Activated CD8-positive, alpha-beta memory T cell treated with anti-CD3 and anti-CD28 coated beads, Interleukin-2, amount 50 U/mL, for 1 hour (primary cell): Measurements from ENCODE around the gene CEP89.
A peak's percentile ranks its signal among the peaks of the same experiment; 100 is the strongest.
"Not testable (repeated sequence)": the region's sequence is repeated elsewhere in the genome, so short reads cannot be mapped to it uniquely, and the experiment has no call there.

Experiments
- DNase-seq: peaks from one replicate; pipeline ENCODE4 v3.0.0-alpha.2; 2020; ENCODE audit errors: extremely low read depth

The CEP89 gene

GRCh38 chr19:32971715-32972540 lies at the start of gene CEP89, which contains the start of gene FAAP24:
Gene CEP89 (minus strand): TSS chr19:32971958. CDS start chr19:32971874, 84 bp downstream.
Gene FAAP24 (plus strand): TSS chr19:32972242. CDS start chr19:32973197, 955 bp downstream.
- peak; percentile 91 for DNase-seq

GRCh38 chr19:33010891-33011290 lies 39.1 kb upstream of the CEP89 start:
- DNase-seq: not testable (repeated sequence)

GRCh38 chr19:33008738-33009137 lies 37.0 kb upstream of the CEP89 start:
- no peak for DNase-seq

GRCh38 chr19:33005440-33005839 lies 33.7 kb upstream of the CEP89 start:
- no peak for DNase-seq

GRCh38 chr19:33003424-33004024 lies 31.8 kb upstream of the CEP89 start:
- not testable (repeated sequence) for DNase-seq

- DNase-seq: not testable (repeated sequence)
Measured at GRCh38 chr19:33002126-33002865, 30.5 kb upstream of the CEP89 start.

GRCh38 chr19:33000910-33001309 lies 29.2 kb upstream of the CEP89 start:
- no peak for DNase-seq

- DNase-seq: no peak
Measured at GRCh38 chr19:33000510-33000909, 28.8 kb upstream of the CEP89 start.

- DNase-seq: no peak
Measured at GRCh38 chr19:32998722-32999121, 27.0 kb upstream of the CEP89 start.

- DNase-seq: no peak
Measured at GRCh38 chr19:32997716-32998355, 26.1 kb upstream of the CEP89 start.

GRCh38 chr19:32997061-32997464 lies 25.3 kb upstream of the CEP89 start:
- DNase-seq: not testable (repeated sequence)

- not testable (repeated sequence) for DNase-seq
Measured at GRCh38 chr19:32995966-32996365, 24.2 kb upstream of the CEP89 start.

GRCh38 chr19:32988724-32989123 lies 17.0 kb upstream of the CEP89 start:
- DNase-seq: no peak

GRCh38 chr19:32988254-32988653 lies 16.5 kb upstream of the CEP89 start:
- not testable (repeated sequence) for DNase-seq

- DNase-seq: not testable (repeated sequence)
Measured at GRCh38 chr19:32982488-32982887, 10.7 kb upstream of the CEP89 start.

- DNase-seq: not testable (repeated sequence)
Measured at GRCh38 chr19:32979807-32980206, 8.0 kb upstream of the CEP89 start.

GRCh38 chr19:32977813-32978212 lies 6.1 kb upstream of the CEP89 start:
- DNase-seq: not testable (repeated sequence)

GRCh38 chr19:32977280-32977679 lies 5.5 kb upstream of the CEP89 start:
- no peak for DNase-seq

- peak; percentile 23 for DNase-seq
Measured at GRCh38 chr19:32976223-32976805, 4.6 kb upstream of the CEP89 start.

GRCh38 chr19:32971012-32971595 lies 654 bp downstream of the CEP89 start:
- DNase-seq: no peak

GRCh38 chr19:32969549-32969948 lies 2.2 kb downstream of the CEP89 start:
- no peak for DNase-seq
